GM12874 (cell line): Measurements from ENCODE around the gene FAM131B.

Experiments used
- TF ChIP-seq, protein P1 (sequence below): IDR thresholded peaks from 2 replicates; pipeline ENCODE4 v1.5.1; 2011; ENCODE audit warnings: low read depth, mild to moderate bottlenecking, control low read depth, low read length, moderate library complexity; ENCODE audit not compliant: insufficient read depth

FAM131B gene

DNA sequence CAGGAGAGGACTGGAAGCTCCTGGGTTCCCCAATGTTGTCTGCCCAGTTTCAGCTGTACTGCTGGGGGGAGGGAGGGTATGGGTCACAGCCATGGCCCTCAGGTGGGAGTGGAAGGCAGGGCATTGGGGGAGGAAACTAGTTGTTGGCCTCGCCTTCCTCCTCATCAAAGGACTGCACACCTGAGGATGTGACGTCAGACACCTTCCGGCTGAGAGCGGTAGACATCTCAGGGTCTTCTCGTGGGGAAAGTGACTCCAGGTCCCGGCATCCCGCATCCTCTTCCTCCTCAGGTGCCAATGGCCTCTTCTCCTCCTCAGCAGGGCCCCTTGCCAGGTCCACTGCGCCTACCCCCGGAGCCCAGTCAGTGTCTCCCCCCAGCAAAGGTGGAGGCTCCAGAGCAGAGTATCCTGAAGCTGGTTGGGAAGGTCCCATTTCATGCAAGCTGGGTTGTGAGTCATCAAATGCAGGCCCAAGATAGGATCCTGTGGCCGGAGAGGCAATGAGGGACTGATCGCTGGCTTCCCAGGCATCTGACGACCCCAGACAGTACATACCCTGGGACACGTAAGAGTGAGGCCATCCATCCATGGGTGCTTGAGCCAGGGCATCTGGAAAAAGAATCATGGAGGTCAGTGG is 6.0 kb downstream of the FAM131B start:
- TF ChIP-seq, protein P1, sequence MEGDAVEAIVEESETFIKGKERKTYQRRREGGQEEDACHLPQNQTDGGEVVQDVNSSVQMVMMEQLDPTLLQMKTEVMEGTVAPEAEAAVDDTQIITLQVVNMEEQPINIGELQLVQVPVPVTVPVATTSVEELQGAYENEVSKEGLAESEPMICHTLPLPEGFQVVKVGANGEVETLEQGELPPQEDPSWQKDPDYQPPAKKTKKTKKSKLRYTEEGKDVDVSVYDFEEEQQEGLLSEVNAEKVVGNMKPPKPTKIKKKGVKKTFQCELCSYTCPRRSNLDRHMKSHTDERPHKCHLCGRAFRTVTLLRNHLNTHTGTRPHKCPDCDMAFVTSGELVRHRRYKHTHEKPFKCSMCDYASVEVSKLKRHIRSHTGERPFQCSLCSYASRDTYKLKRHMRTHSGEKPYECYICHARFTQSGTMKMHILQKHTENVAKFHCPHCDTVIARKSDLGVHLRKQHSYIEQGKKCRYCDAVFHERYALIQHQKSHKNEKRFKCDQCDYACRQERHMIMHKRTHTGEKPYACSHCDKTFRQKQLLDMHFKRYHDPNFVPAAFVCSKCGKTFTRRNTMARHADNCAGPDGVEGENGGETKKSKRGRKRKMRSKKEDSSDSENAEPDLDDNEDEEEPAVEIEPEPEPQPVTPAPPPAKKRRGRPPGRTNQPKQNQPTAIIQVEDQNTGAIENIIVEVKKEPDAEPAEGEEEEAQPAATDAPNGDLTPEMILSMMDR = no peak

DNA sequence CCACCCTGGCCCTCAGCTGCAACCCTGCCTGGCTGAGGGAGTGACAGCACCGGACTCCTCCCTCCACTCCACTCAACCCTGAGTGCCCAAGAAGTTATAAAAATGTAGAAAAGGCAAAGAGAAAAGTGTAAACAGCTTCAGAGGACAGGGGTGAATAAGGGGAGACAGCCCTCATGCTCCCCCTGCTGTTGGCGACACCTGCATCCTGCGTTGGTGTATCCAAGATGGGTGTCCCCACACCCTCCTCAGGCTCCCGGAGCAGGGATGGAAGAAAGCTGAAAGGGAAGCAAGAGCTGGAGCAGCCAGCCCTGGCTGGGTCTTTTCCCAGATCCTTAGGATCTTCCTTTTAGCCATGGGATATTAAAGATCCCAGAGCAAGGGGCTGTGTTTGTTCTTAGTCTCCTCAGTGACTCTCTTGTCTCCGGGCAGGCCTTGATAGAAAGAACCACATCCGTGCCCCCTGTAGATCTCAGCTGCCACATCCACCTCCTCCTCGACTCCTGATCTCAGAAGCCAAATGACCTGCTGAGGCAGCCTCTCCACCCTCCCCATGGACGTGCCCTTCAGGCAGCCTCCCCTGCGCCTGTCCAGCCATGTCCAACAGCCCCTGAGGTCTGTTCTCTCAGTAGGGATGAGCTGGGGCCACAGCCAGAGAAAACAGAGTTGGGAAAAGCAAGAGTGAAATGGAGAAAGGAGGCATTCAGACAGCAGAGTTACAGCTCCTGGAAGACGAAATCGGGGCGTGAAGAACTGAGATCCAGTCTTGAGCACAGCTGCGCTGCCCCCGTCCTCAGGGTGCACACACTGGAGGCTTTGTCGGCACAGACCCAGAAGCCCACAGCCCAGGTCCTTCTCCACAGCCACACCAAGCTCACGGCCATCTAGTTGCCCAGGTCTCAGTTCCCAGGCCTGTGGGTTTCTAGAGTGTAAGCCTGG is 6.8 kb downstream of the FAM131B start:
- TF ChIP-seq, protein P1 = peak; percentile 14; the same call in 1 of the 2 replicates

DNA sequence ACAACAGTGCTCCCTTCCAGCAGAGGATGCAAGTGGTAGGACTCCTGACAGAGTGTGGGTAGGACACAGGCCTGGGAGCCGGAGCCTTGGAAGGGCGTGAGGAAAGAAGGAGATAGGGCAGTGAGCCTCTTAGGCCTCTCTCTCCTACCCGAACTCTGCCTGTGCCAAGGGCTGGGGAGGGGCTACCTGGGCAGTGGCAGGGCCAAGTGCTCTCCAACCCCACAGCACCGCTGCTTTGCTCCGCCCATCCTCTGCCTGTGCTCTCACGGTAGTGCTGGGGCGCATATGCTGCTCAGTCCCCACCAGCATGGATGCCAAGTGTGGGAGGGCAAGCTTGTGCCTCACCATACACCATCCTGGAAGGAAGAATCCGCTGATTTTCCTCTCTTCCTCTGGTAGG is 7.5 kb downstream of the FAM131B start:
- TF ChIP-seq, protein P1 = no peak

DNA sequence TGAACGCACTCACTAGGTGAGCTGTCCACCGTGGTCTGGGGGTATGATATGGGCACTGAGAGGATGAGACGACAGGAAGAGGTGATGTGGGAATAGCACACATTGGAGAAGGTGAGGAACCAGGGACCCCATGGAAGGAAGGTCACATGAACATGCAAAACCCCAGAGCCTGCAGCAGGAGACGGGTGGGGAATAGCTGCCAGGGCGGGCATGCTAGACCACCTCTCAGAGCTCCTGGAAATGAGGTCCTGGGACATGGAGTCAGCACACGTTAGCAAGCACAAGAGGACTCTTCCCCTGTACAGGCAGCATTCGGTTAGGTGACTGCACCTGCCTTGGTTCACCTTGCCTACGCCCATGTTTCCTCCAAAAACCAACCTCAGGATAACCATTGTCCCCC is 8.1 kb downstream of the FAM131B start:
- TF ChIP-seq, protein P1 = no peak

DNA sequence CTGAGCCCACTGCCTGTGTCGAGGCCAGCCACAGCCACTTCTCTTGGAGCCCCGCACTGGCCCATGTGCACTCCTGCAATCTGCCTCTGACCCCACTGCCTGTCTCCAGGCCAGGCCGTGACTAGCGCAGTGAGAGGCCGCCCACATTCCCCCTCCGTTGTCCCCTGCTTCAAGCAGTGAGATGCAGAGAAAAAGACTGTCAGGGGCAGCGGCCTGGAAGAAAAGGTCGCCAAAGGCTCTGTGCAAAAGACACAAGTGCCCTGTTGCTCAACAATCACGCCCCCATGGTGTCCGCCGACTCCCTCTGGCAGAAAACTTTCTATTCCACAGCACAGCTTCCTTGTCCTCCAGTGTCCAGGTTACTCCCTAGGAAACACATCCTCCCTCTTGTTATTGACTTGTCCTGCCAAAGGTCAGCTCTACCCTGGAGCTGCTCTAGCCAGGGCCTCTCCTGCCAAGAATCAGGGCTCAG is 9.9 kb downstream of the FAM131B start:
- TF ChIP-seq, protein P1 = no peak

DNA sequence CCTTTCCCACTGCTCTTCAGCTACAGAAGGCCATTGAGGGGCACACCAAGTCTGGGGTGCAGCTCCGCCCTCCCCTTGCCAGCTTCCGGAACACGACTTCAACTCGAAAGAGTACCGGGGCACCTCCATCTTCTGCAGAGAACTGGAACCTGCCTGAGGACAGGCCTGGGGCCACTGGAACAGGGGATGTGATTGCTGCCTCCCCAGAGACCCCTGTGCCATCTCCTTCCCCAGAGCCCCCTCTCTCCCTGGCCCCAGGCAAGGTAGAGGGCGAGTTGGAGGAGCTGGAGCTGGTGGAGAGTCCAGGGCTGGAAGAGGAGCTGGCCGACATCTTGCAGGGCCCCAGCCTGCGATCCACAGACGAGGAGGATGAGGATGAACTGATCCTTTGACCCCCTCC is 10.9 kb downstream of the FAM131B start:
- TF ChIP-seq, protein P1 = no peak

DNA sequence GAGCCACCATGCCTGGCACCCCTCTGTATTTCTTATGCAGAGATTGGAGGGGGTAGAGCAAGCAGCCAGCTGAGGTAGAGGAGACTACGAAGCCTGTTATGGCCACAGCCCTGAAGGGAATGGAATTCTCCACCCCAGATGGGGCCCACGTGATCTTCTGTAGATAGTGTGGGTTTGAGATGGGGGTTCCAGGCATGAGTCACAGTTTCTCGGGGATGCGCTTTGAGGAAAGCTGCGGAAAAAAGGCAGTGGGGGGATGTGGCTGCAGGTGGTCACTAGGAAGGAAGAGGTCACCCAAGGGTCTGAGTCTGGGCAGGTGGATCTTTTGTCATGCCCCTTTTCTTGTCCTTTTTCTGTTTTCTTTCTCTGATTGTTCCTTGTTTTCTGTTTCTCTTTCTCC is 11.5 kb downstream of the FAM131B start:
- TF ChIP-seq, protein P1 = no peak
